Measurements from ENCODE around the gene ACOX3. TPM values are rescaled to one million over a fixed set of nuclear protein-coding genes. Genes with fewer than 3 reads are reported as not detected.

The ACOX3 gene
- total RNA-seq, 4 donors from 2014 or later = 17.3 to 36.0 (median 24.5) TPM

- TF ChIP-seq POLR2A (IDR thresholded peaks at IDR 0.05) (no peak), CTCF (IDR thresholded peaks at IDR 0.05) (no peak)
- Histone ChIP-seq H3K27me3 (no peaks in the 10 kb centered on the region), H3K4me3 (no peak overlapping the region), H3K36me3 (peaks cover 0 to 90% (median 0%) of the 10 kb centered on the region in 3 donors), H3K4me1 (no peaks in the 10 kb centered on the region), H3K9me3 (no peaks in the 10 kb centered on the region), H3K27ac (no peak overlapping the region)
- DNase-seq (ENCODE audit: low spot score in 2 of 2) = no peak
- 84 to 85% methylated on average over 11 to 13 of the region's 13 CpGs for WGBS, 2 donors
Observed at GRCh38 chr4:8373973-8374545, 66.5 kb downstream of the ACOX3 start.

DNA sequence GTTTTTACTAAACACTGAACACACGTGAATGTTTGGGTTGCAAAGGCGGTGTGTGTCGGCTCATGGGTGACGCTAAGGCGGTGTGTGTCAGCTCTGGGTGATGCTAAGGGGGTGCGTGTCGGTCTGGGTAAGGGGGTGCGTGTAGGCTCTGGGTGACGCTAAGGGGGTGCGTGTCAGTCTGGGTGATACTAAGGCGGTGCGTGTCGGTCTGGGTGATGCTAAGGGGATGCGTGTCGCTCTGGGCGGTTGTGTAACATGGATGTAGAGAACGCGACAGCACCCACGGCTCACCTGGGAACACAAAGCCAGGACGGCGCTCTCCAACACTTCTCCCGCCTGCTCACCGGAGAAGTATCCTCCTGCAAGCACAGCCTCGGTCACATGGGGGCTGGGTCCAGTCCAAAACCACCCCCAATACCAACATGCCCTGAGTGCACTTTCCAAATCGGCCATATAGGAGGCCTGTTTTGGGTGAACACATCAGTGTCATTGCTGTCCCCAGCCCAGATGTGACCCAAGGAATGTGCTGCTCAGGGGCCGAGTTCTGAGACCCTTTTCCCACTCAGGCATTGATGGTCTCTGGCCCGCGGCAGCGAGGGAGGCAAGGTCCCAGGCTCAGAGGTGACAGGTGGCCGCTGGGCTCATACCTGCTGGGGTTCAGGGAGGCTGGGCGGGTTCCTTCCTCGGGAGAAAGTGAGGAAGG lies 67.1 kb downstream of the ACOX3 start:
- H3K4me1 ChIP-seq = no peaks in the 10 kb centered on the region
- H3K27ac ChIP-seq = no peak overlapping the region
- H3K36me3 ChIP-seq = peaks cover 0 to 87% (median 0%) of the 10 kb centered on the region in 3 donors
- no peak for DNase-seq (ENCODE audit: low spot score in 2 of 2)
- TF ChIP-seq CTCF (IDR thresholded peaks at IDR 0.05) (no peak), POLR2A (IDR thresholded peaks at IDR 0.05) (no peak), EP300 (IDR thresholded peaks at IDR 0.05) (no peak)
- no peak overlapping the region for H3K4me3 ChIP-seq
- 88 to 91% methylated on average over 30 to 31 of the region's 32 CpGs for WGBS, 2 donors
- no peaks in the 10 kb centered on the region for H3K9me3 ChIP-seq
- no peaks in the 10 kb centered on the region for H3K27me3 ChIP-seq

GRCh38 chr4:8372506-8372905 lies 68.0 kb downstream of the ACOX3 start:
- WGBS, 2 donors = 79 to 85% methylated on average over 13 of the region's 13 CpGs
- no peaks in the 10 kb centered on the region for H3K4me1 ChIP-seq

GRCh38 chr4:8371596-8371995 lies 68.9 kb downstream of the ACOX3 start:
- Histone ChIP-seq H3K27ac (no peak overlapping the region), H3K36me3 (peaks cover 0 to 77% (median 0%) of the 10 kb centered on the region in 3 donors), H3K9me3 (no peaks in the 10 kb centered on the region), H3K27me3 (no peaks in the 10 kb centered on the region), H3K4me1 (no peaks in the 10 kb centered on the region), H3K4me3 (no peak overlapping the region)
- WGBS, 2 donors = 96 to 97% methylated on average over 9 to 20 of the region's 20 CpGs
- DNase-seq (ENCODE audit: low spot score in 2 of 2) = no peak
- TF ChIP-seq CTCF (IDR thresholded peaks at IDR 0.05) = no peak
- TF ChIP-seq POLR2A (IDR thresholded peaks at IDR 0.05) = no peak
- TF ChIP-seq EP300 (IDR thresholded peaks at IDR 0.05) = no peak

More at GRCh38 chr4:8372506-8372905, 68.0 kb downstream of the ACOX3 start:
- H3K36me3 ChIP-seq = peaks cover 0 to 78% (median 0%) of the 10 kb centered on the region in 3 donors
- H3K4me3 ChIP-seq = no peak overlapping the region
- TF ChIP-seq EP300 (IDR thresholded peaks at IDR 0.05) (no peak), CTCF (IDR thresholded peaks at IDR 0.05) (no peak), POLR2A (IDR thresholded peaks at IDR 0.05) (no peak)
- no peaks in the 10 kb centered on the region for H3K9me3 ChIP-seq
- no peaks in the 10 kb centered on the region for H3K27me3 ChIP-seq
- no peak overlapping the region for H3K27ac ChIP-seq
- no peak for DNase-seq (ENCODE audit: low spot score in 2 of 2)

DNA sequence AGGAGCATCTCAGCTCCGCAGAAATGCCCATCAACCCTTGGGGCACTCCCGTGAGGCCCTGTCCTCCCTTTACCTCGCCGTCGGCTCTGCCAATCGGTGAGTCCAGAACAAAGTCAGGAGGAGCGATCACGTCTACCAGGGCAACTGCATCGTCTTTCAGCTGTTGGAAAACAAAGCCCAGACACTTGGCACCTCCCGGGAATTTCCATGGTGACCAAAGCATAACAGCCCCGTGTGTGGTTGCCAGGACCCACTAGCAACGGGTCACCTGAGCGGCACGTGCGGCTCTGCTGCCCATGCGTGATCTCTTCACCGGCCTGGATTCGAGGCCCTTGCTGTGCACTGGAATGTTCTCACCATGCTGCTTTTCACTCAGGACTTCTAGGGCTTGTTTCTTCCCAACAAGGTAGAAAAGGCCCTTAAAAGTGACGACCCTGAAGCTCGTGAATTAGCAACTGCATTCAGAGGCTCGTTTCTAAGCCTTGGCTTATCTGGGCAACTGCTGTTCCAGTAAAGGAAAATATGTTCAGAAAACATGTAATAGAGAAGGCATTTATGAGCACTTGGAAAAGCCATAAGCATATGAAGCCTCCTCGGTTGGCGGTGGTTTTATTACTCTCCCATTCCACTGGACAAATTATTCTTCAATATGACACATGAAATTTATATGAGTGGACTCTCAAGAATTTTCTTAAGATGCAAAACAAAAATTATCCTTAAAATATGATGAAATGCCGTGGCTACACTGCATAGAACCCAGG lies 69.5 kb downstream of the ACOX3 start:
- no peak overlapping the region for H3K4me3 ChIP-seq
- TF ChIP-seq CTCF (IDR thresholded peaks at IDR 0.05) = no peak
- no peak for TF ChIP-seq POLR2A (IDR thresholded peaks at IDR 0.05)
- no peak for TF ChIP-seq EP300 (IDR thresholded peaks at IDR 0.05)
- no peaks in the 10 kb centered on the region for H3K27me3 ChIP-seq
- H3K27ac ChIP-seq = no peak overlapping the region
- no peaks in the 10 kb centered on the region for H3K4me1 ChIP-seq
- no peak for DNase-seq (ENCODE audit: low spot score in 2 of 2)
- peaks cover 0 to 79% (median 0%) of the 10 kb centered on the region in 3 donors for H3K36me3 ChIP-seq
- whole genome bisulfite sequencing, 2 donors = 87 to 88% methylated on average over 23 of the region's 24 CpGs
- H3K9me3 ChIP-seq = no peaks in the 10 kb centered on the region
